HG03575 (cell line): ENCODE data around the gene IRX4.
"Not testable (repeated sequence)": the region's sequence is repeated elsewhere in the genome, so short reads cannot be mapped to it uniquely, and the experiment has no call there.

ENCODE experiments used
- ATAC-seq: cut with Tn5 transposase; IDR thresholded peaks from one replicate; pipeline ENCODE4 v1.9.1; 2021; ENCODE audit not compliant: unreplicated experiment, insufficient number of reproducible peaks, low FRiP score; ENCODE audit errors: extremely low read depth

IRX4 gene

DNA sequence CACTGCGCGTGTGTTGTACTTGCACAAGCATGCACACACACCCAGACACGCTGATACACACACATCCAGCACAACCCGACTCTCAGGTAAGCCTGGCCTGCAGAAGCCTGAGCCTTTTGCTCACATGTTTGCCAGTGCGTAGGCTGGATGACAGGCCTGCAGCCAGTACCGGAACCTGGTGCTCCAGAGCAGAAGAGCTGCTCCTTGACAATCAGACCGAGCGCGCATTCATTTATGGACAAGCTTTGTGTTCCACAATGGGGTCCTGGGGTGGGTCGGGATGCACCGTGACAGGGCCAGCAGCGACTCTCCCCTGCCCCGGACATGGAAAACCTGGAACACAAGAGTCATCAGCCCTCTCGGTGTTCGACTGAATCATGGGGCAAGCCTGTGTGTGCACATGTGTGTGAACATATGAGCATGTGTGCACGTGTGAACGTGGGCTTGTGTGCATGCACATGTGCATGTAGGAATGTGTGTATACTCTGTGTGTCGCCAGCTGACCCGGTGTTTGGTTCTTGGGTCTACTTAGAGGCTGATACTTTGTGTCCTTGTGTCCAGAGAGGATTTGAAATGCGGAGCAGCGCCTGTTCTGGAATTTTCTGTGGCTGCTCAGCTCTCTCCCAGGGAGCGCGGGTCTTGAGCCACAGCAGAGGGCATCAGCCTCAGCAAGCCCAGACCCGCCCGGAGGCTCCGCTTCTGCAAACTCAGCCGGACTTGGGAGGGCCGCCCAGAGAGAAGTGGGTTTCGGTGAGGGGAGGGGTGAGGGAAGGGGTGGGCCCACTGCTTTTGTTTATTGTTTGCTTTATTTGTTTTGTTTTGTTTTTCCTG is 32.2 kb downstream of the IRX4 start:
- ATAC-seq = no peak

DNA sequence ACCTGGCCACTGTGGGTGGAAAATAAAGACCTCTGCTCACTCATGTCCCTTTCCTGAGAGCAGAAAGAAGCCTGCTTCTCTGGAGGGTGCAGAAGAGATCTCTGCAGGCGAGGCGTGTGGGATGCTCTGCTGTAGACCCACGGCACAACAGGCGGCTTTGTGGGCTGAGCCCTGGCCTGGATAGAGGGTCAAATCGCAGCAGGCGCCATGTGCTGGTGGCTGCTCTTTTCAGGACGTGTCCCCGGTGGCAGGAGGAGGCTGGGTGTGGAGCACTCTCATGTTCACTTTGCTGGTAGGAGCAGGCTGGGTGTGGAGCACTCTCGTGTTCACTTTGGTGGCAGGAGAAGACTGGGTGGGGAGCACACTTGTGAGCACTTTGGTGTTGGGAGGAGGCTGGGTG is 35.1 kb downstream of the IRX4 start:
- ATAC-seq = no peak

DNA sequence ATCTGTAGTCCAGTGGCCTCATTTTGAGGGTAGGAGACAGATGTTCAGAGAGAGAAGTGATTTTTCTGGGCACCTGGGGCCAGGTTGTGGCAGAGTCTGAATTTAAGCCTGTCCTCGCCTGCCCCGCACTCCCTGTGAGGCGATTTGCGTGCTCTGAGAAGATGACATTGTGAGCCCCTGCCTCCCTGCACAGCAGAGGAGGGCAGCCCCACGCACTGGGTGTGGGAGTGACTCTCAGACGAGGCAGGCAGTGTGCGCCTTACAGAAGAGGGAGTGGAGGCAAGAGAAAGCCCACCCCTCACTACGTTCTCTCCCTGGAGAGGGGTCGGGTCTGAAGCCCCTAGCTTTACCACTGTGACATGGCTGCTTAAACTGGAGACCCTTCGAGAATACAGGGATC is 35.7 kb downstream of the IRX4 start:
- no peak for ATAC-seq

DNA sequence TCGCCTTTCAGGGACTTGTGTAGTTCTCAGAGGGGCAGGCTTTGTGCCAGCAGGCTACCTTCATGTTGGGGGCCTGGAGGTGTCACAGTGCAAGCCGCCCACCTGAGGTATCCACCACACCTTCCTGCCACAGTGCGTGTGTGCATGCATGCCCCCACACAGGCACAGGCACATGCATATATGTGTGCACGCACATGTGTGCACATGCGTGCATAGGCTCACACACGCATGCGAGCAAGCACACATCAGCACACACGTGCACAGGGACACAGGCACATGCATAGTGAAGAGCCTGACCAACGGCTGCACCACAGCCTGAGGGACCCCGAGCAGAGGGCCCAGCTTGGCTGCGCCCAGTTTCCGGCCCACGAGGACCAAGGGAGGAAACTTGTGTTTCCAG is 36.1 kb downstream of the IRX4 start:
- no peak for ATAC-seq

DNA sequence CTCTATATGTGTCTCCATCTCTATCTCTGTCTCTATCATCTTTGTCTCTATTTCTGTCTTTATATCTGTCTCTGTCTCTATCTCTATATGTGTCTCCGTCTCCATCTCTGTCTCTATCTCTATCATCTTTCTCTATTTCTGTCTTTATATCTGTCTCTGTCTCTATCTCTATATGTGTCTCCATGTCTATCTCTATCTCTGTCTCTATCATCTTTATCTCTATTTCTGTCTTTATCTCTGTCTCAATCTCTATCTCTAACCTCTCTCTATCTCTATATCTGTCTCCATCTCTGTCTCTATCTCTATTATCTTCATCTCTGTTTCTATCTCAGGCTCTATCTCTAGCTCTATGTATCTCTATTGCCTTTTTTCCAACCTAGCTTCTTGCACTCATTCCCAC is 37.0 kb downstream of the IRX4 start:
- ATAC-seq = no peak

DNA sequence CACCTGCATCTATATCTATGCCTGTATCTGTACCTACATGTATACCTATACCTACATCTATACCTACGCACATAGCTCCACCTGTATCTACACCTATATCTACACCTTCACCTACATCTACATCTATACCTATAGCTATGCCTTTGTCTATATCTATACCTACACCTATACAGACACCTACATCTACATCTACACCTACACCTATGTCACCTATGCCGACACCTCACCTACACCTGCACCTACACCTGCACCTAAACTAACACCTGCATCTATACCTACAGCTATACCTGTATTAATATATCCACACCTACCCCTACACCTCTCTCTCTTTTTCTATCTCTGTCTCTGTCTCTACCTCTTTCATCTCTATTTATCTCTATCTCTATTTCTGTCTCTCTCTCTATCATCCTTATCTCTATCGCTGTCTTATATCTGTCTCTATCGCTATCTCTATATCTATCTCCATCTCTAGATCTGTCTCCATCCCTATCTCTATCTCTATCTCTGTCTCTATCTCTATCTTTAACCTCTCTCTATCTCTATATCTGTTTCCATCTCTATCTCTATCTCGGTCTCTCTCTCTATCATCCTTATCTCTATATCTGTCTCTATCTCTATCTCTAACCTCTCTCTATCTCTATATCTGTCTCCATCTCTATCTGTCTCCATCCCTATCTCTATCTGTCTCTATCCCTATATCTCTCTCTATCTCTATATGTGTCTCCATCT is 37.9 kb downstream of the IRX4 start:
- no peak for ATAC-seq

DNA sequence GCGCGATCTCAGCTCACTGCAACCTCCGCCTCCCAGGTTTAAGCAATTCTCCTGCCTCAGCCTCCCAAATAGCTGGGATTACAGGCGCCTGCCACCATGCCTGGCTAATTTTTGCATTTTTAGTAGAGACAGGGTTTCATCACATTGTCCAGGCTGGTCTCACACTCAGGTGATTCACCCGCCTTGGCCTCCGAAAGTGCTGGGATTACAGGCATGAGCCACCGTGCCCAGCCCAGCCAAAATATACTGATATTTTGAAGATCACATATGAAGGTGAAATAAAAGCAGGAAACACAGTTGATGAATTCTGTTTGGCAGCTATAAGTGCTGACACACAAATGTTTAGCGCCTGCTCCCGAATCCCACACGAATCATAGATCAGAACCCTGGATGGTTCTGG is 39.0 kb downstream of the IRX4 start:
- ATAC-seq = not testable (repeated sequence)

DNA sequence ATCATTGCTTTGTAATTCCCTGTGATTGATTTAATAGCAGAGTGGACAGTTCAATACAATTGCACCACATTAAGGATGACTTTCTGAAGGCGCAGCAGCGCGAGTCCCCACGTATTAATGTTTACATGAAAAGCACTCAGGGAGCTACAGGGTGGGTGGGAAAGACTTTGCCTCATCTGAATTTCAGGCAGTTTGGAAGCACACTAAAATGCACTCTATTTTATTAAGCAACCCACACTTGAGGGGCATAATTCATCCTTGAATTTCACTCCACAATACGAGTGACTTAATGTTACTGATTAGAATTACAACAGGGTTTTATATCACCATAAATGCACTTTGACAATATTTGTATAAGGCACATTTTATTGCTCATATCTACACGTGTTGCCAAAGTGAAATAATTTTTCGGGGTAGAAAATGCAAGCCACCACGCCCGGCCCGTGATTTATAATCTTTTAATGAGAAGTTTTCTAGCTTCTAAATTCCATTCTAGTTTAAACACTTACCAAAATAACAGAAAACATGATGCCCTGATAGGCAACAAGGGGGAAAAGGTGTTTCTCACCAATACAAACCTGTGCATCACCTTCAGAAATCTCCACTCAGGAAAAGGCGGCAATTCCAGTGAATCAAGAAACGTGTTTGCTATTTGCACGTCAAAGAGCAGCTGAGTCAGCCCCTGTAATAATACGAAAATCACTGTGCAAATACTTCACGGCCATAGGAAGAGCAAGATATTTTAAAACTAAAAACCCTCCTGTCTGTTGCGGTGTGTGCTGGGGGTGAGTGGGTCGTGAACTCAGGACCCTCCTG is 40.5 kb downstream of the IRX4 start:
- ATAC-seq = no peak

DNA sequence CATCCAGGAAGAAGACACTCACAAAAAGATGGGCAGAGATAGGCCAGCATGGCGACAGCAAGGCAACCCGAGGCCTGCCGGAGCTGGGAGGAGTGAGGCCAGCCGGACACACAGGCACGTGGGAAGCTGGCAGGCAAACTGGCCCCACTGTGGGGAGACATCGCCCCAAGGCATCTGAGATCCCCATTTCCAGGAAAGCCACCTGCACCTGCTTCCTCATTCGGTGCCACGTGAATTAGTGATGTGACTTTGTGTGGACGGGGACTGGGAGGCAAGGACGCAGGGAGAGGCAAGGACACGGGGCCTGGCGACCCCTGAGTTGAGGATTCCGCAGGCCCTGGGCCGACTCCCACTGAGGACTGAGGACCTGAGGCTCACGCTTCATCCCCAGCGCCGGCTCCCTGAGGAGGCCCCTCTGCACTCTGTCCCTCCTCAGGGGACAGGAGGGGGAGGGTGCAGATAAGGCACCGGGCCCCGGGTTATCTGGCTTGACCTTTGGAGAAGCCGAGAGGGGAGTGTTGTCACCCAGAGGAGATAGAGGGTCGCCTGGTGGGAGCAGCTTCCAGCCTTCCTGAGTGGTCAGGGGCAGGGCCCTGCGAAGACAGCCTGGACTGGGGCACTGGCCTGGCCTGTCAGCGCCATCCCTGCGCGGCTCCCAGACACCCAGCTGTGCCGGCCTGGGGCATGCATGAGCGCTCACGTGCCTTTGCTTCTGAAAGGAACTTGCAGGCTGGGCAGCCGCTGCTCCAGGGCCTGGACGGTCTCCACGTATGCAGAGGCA is 41.8 kb downstream of the IRX4 start:
- ATAC-seq = no peak

DNA sequence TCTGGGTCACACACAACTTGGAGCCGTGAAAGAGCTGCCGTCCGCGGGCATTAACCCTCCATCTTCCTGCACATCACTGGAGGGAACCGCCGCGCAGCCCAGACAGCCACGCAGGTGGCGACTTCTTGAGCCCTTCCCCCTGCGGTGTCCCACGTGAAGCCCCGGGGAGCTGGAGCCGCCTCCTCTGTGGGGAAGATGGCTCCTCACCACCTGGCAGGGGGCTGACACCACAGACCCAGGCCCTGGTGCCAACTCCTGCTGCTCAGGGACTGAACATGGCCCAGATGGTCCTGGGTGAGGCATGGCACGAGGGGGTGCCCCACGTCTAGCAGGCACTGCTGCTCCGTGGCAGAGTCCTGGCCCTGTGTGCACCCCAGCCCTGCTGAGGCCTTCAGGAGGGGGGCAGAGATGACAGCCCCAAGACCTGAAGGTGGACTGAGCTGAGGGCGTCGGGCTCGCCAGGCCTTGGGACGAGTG is 42.6 kb downstream of the IRX4 start:
- no peak for ATAC-seq

DNA sequence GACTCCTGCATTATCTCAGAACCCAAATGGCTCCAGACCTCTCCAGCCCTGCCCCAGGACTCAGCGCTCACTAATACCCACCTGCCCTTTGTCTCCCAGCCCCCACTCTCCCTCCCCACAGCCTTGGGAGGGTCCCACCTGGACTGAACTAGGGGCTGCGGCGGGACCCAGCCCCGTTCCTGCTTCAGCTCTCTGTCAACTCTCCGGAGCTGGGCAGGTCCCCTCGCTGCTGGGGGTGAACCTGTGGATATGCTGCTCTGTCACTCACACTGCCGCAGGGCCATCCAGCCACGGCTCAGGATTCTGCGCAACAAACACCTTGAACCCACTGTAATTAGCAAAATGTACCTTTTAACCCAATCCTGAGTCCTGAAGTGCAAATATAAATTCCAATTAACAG is 44.7 kb downstream of the IRX4 start:
- ATAC-seq = no peak

DNA sequence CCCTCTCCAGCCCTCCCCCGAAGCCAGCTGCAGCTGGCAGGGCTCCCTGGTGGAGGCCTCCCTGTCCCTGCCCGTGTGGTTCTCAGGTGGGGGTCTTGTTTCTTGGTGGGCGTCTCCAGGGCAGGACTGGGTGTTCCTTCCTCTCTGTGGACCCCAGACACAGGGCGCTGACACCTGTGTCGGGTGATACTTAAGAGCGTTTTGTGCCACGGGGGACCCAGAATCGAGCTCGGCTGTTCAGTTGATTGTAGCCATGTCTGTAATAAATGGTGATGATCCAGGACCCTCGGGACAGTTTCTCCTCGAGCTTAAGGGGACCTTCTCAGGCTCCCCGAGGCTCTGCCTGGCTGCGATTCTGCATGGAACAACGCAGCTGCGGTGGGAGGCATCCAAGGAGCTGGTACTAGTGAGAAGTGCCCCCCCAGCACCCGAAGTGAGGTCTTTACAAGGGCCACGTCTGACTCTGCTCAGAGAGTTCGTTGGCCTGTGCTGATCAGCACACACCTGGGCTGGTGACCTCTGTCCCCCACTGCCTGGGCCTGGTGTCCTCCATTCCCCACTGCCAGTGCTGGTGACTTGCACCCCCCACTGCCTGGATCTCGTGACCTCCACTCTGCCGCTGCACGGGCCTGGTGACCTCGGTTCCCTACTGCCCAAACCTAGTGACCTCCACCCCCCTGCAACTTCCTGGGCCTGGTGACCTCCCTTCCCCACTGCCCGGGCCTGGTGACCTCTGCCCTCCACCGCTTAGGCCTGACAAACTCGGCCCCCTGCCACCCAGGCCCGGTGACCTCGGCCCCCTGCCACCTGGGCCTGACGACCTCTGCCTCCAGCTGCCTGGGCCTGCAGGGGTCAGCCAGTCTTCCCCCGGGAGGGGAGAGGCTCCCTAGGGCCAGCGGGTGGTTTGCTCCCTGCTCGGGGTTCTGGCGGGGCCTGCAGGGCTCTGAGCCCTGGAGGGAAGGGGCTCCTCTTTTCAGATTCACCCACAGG is 45.5 kb downstream of the IRX4 start:
- no peak for ATAC-seq

DNA sequence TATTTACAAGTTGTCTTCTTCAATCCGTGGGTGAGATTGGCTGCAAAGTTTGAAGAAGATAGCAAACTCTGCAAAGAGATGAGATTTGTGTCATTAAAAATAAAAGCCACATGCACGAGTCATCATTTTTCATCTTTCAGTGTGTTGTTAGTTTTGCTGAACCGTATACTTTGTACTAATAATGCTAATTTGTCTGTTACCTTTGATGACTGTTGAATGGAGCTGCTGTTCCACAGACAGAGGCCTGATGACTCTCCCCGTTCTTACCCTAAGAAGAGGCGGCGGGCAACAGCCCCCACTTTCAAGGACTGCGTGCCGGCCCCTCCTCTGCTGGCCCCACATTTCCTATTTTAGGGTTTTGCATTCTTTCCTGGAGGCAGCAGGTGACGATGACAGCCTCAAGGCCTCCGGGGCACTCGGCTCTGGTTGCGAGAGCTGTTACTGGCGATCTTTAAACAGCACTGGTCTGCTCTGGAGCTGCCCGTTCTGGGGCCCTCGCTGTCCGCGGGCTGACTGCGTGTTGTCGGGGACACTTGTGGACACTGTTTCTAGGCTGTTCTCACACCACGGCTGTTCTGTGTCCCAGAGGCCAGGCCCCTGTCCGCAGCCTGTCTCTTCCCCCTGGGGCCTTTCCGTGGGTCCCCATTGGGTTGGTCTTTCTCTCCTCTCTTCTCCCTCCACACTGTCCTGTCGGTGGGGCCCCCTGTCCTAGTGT is 46.4 kb downstream of the IRX4 start:
- no peak for ATAC-seq

DNA sequence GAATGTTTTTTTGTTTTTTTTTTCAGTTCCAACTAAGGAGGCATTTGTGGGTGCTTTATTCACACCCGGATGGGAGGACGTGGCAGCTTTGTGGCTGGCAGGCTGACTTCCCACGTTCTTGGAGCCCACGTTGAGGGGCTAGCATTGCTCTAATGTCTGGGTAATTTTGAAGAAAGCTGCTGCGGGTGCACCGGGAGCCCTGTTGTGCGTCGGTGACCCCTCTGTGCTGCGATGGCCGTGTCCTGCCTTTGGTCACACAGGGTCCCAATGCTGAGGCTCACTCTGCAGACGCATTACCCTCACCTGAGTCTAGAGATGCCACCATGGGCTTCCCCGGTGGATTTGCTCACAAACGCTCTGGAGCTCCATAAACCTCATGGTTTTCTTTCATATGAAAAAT is 47.3 kb downstream of the IRX4 start:
- no peak for ATAC-seq

DNA sequence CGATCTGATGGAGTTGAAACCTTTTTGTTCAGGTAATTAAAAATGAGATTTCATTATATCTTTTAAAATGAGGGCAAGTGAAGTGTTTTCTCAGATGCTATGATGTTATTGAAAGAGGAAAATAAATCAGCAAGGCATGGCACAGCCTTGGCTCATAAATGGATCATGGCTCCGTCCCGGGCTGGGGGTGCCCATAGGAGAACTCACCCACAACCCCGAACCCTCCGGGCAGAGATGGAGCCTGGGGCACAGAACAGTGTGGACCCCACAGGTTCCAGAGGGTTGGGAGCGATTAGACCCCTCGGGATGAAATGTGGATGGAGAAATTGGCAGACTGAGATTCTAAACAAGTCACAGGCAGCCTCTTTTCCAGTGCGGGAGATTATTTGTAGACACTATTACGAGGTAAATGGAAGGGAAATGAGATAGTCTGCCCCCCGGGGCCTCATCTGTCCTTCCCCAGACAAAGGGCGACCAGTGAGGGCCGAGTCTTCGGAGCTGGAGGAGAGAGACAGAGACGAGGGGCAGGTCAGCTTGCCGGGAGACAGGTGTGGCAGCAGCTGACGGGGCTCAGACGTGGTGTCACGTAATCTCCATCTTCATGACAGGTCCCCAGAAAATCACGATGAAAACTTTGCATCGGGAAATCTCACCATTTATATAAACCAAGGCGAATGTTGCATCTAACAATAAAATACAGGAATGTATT is 47.9 kb downstream of the IRX4 start:
- ATAC-seq = no peak

DNA sequence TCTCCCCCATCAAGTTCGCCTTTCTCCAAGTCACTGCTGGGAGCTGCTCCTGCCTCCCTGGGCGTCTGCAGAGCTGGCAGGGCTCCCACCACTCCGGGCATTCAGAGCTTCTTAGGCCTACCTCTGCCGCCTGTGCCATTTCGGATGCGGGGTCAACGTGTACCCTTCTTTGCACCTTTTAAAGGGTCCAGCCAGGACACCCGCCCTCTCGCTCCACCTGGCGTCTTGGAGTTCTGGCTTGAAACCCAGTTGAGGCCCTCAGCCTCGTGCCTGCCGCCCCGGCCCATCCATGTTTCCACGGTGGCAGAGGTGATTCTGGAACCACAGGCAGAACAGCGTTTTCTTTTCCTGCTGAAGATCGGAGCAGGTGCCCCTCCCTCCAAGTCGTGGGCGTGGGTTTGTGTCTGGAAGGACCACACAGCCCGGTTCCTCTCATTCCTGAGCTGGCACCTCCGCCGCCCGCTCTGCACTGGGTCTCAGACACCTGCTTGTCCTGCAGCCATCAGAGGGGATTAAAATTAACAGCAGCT is 48.6 kb downstream of the IRX4 start:
- ATAC-seq = no peak
